Vagina (tissue), 2 donors: Measurements from ENCODE around the gene DBP.
A peak's percentile ranks its signal among the peaks of the same experiment; 100 is the strongest.

ENCODE experiments used
- POLR2A ChIP-seq, 2 donors: fragments of 450-650 bp; IDR thresholded peaks; one replicate each; pipeline ENCODE4 v1.6.1; 2017; ENCODE audit warnings: antibody characterized with exemption in 2 of 2, mild to moderate bottlenecking in 2 of 2, moderate library complexity in 2 of 2
- TF ChIP-seq, protein P1 (sequence below), 3 experiments: fragments of 450-650 bp in 2 of 3; fragments of 200-600 bp in 1 of 3; sonication (generic) in 1 of 3; IDR thresholded peaks; one replicate each; pipeline ENCODE4 v1.5.1; 2017 to 2019; ENCODE audit warnings: antibody characterized with exemption in 3 of 3, mild to moderate bottlenecking in 2 of 3, moderate library complexity in 2 of 3

DNA sequence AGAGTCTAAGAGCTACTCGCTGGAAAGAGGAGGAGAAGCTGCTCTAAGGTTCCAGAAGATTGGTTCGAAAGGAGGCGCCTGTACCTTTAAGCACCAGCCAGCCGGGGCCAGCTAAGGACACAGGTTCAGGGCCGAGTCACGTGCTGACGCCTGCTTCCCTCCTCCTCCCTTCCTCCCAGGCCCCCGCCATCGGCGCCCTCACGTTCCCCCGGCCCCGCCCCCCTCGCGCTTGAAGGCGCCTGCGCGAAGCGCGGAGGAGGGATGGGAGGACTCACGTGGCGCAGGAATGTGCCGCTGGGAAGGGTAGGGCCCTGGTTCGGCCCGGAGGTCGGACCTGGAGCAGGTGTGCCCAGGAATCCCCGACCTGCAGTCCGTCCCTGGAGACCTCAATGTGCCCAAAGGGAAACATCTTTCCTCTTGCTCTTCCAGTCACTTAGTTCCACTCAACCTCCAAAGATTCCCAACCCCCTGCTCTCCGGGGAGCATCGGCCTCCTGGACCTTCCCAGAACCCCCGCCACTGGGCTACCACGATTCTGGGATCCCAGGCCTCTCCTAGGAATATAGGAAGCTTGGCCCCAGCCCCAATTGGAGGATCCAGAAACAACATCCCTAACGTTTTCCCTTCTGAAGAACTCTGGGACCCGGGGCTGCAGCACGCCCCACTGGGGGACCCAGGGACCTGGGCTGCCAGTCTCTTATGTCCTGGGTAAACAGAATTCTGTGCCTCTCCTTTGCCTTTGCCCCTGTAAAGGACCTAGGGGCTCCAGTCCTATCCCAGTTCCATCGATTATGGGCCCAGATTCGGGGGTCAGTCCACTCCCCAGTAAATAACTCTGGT, 2.5 kb downstream of the DBP start:
- peak in 1 of 2 donors; percentile 52 for TF ChIP-seq POLR2A (IDR thresholded peaks at IDR 0.05)
- TF ChIP-seq, protein P1, sequence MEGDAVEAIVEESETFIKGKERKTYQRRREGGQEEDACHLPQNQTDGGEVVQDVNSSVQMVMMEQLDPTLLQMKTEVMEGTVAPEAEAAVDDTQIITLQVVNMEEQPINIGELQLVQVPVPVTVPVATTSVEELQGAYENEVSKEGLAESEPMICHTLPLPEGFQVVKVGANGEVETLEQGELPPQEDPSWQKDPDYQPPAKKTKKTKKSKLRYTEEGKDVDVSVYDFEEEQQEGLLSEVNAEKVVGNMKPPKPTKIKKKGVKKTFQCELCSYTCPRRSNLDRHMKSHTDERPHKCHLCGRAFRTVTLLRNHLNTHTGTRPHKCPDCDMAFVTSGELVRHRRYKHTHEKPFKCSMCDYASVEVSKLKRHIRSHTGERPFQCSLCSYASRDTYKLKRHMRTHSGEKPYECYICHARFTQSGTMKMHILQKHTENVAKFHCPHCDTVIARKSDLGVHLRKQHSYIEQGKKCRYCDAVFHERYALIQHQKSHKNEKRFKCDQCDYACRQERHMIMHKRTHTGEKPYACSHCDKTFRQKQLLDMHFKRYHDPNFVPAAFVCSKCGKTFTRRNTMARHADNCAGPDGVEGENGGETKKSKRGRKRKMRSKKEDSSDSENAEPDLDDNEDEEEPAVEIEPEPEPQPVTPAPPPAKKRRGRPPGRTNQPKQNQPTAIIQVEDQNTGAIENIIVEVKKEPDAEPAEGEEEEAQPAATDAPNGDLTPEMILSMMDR (IDR thresholded peaks at IDR 0.05) = no peak
